Mesothelial cell of epicardium (in vitro differentiated cells): ENCODE results near the gene PITPNM3. TPM values are rescaled to one million over a fixed set of nuclear protein-coding genes. Genes with fewer than 3 reads are reported as not detected.

Source experiments
- DNase-seq, 2 experiments: peaks; one replicate each; pipeline ENCODE4 v3.0.0; 2021; ENCODE audit warnings: low spot score in 2 of 2; ENCODE audit not compliant: unreplicated experiment in 2 of 2
- H3K27ac Mint-ChIP-seq: 2 replicates; pipeline ENCODE4 v1.8.0; 2021; ENCODE audit warnings: mixed read lengths
- H3K27me3 Mint-ChIP-seq: 2 replicates; pipeline ENCODE4 v1.8.0; 2021; ENCODE audit warnings: low read depth, mixed read lengths
- H3K36me3 Mint-ChIP-seq: 2 replicates; pipeline ENCODE4 v1.8.0; 2021; ENCODE audit warnings: mixed read lengths
- H3K4me1 Mint-ChIP-seq: 2 replicates; pipeline ENCODE4 v1.8.0; 2021; ENCODE audit warnings: mixed read lengths
- H3K4me3 Mint-ChIP-seq: 2 replicates; pipeline ENCODE4 v1.8.0; 2021; ENCODE audit warnings: mild to moderate bottlenecking, moderate library complexity, mixed read lengths
- H3K9me3 Mint-ChIP-seq: 2 replicates; pipeline ENCODE4 v1.8.0; 2021; ENCODE audit warnings: mixed read lengths
- CTCF ChIP-seq: fragments of 200-600 bp; sonication (generic); IDR thresholded peaks from one replicate; pipeline ENCODE4 v1.5.0; 2021; ENCODE audit warnings: antibody characterized with exemption; ENCODE audit not compliant: unreplicated experiment
- total RNA-seq: library from RNA; stranded (reverse); gene quantifications from 3 replicates; pipeline ENCODE4 v1.2.1, GENCODE V29; 2021

Gene PITPNM3
- total RNA-seq, 1 donor from 2014 or later: 2.3 TPM

DNA sequence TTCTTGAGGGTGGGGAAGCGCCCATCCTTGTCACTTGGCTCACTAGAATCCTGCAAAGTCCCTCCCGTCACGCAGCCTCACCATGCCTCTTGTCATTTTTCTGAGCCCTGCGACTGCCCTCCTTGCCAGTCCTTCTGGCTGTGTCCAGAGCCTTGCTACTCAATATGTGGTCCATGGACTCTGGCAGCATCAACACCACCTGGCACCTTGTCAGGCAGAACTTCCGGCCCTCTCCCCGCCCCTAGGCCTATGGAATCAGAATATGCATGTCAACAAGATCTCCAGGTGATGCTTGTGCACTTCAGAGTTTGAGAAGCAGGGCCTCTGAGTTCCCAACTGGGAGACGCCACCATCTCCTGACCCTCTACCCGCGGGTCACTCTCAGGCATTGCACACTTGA lies 100.0 kb downstream of the PITPNM3 start:
- DNase-seq: no peak
- Mint-ChIP-seq H3K27ac (no peak overlapping the region), H3K4me1 (peaks cover 1% of the 10 kb centered on the region), H3K4me3 (peak overlapping the region; percentile 41), H3K36me3 (no peaks in the 10 kb centered on the region), H3K9me3 (no peaks in the 10 kb centered on the region), H3K27me3 (peaks cover 30% of the 10 kb centered on the region)
- no peak for TF ChIP-seq CTCF

DNA sequence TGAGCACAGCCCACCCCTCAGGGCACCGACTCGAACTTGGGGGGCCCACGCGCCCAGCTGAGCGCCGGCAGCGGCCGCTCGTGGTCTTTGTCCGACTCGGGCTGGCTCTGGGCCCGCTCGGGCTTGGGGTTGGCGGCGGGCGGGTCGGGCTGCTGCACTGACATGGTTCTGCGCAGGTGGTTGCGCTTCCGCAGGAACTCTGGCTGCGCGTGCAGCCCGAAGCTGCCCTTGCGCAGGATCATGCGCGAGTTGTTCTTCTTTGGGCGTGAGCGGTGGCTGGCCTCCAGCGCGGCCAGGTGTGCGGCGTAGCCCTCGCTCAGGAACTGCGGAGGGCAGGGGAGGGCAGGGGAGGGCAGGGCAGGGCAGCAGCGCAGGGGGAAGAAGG lies 101.0 kb downstream of the PITPNM3 start:
- H3K27me3 Mint-ChIP-seq: peaks cover 30% of the 10 kb centered on the region
- no peak for TF ChIP-seq CTCF
- no peak overlapping the region for H3K27ac Mint-ChIP-seq
- no peaks in the 10 kb centered on the region for H3K9me3 Mint-ChIP-seq
- H3K36me3 Mint-ChIP-seq: no peaks in the 10 kb centered on the region
- peaks cover 1% of the 10 kb centered on the region for H3K4me1 Mint-ChIP-seq
- H3K4me3 Mint-ChIP-seq: peak overlapping the region; percentile 61
- peak in 1 of 2 experiments; percentile 57 for DNase-seq

- DNase-seq: no peak
- Mint-ChIP-seq H3K9me3 (no peaks in the 10 kb centered on the region), H3K4me1 (peaks cover 1% of the 10 kb centered on the region), H3K27me3 (peaks cover 30% of the 10 kb centered on the region), H3K27ac (no peak overlapping the region), H3K4me3 (peak overlapping the region; percentile 50), H3K36me3 (peaks cover under 1% of the 10 kb centered on the region)
- TF ChIP-seq CTCF: no peak
Measured at GRCh38 chr17:6454495-6455320, 101.6 kb downstream of the PITPNM3 start.

DNA sequence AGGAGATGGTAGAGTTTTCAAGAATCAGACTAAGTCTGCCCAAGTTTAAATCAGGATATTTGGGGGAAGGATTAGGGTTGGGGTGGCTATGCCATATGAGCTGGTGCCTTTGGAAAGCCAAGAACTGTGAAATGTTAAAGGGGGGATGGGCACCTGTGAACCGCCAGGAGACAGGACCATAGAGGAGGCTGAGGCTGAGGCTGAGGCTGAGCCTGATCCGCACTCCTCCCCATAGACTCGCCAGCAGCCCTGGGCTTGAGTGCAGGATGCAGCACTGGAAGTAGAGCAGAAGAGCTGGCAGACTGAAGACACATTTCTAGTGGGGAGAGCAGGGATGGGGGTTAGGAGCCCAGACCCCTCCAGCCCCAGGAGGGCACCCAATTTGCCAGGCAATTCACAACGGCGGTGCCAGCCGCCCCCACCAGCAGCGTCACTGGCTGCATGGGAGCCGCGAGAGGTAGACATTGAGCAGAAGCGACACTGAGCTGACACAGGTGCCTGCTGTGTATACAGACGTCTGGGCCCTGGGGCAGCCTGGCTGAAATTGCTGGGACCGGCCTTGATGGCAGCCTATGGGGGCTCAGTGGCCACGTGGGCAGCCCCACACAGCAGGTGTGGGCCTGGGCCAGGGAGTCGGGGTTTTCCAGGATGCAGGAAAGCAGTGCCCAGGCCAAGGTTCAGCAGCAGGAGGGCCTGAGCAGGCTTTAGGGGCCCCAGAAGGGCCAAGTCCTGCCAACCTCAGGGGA lies 102.9 kb downstream of the PITPNM3 start:
- Mint-ChIP-seq H3K4me1 (peaks cover 1% of the 10 kb centered on the region), H3K4me3 (no peak overlapping the region), H3K27me3 (peaks cover 30% of the 10 kb centered on the region), H3K9me3 (no peaks in the 10 kb centered on the region), H3K27ac (no peak overlapping the region), H3K36me3 (peaks cover 2% of the 10 kb centered on the region)
- no peak for DNase-seq
- TF ChIP-seq CTCF: no peak

GRCh38 chr17:6452471-6453266 lies 103.7 kb downstream of the PITPNM3 start:
- H3K4me1 Mint-ChIP-seq: peaks cover 1% of the 10 kb centered on the region
- H3K9me3 Mint-ChIP-seq: no peaks in the 10 kb centered on the region
- TF ChIP-seq CTCF: no peak
- H3K36me3 Mint-ChIP-seq: peaks cover 5% of the 10 kb centered on the region
- DNase-seq: no peak
- peaks cover 30% of the 10 kb centered on the region for H3K27me3 Mint-ChIP-seq
- H3K27ac Mint-ChIP-seq: no peak overlapping the region
- no peak overlapping the region for H3K4me3 Mint-ChIP-seq
